Natural killer cell (primary cell): ENCODE data around the gene DLEC1. TPM values are rescaled to one million over a fixed set of nuclear protein-coding genes. Genes with fewer than 3 reads are reported as not detected.
A peak's percentile ranks its signal among the peaks of the same experiment; 100 is the strongest.
"Not testable (repeated sequence)": the region's sequence is repeated elsewhere in the genome, so short reads cannot be mapped to it uniquely, and the experiment has no call there.

Experiments used
- ATAC-seq, 3 donors: fragments of 150-1000 bp in 2 of 3; fragments of 200-7000 bp in 1 of 3; cut with Tn5 transposase; 1 replicate in 1 of 3; 2 replicates in 2 of 3; pipeline ENCODE4 v1.10.0; 2021; ENCODE audit warnings: mild to moderate bottlenecking in 2 of 3, moderate library complexity in 2 of 3
- DNase-seq, 2 donors: peaks; one replicate each; pipeline versions ENCODE4 v3.0.0 to v3.0.0-alpha.2; 2013 to 2021; ENCODE audit warnings: mixed read lengths in 1 of 2
- H3K27ac ChIP-seq: one replicate; pipeline ENCODE4 v1.5.1; 2013; ENCODE audit warnings: mild to moderate bottlenecking, low read length
- H3K27me3 ChIP-seq: one replicate; pipeline ENCODE4 v1.6.1; 2013; ENCODE audit warnings: low read length; ENCODE audit not compliant: control insufficient read depth, insufficient read depth
- H3K36me3 ChIP-seq: one replicate; pipeline ENCODE4 v1.6.1; 2013; ENCODE audit warnings: low read length; ENCODE audit not compliant: control insufficient read depth, insufficient read depth
- H3K4me1 ChIP-seq: one replicate; pipeline ENCODE4 v1.6.1; 2013; ENCODE audit warnings: low read length; ENCODE audit not compliant: control insufficient read depth, insufficient read depth
- H3K4me3 ChIP-seq: one replicate; pipeline ENCODE4 v1.5.1; 2013; ENCODE audit warnings: low read length
- H3K9me3 ChIP-seq: one replicate; pipeline ENCODE4 v1.6.1; 2013; ENCODE audit warnings: low read length; ENCODE audit not compliant: control insufficient read depth, insufficient read depth
- H3K27ac Mint-ChIP-seq, 2 donors: one replicate each; pipeline ENCODE4 v1.8.0; 2022; ENCODE audit warnings: mild to moderate bottlenecking in 2 of 2, mixed read lengths in 2 of 2, moderate library complexity in 1 of 2
- H3K27me3 Mint-ChIP-seq, 2 donors: one replicate each; pipeline ENCODE4 v1.8.0; 2022; ENCODE audit warnings: low read depth in 2 of 2, mixed read lengths in 2 of 2
- H3K36me3 Mint-ChIP-seq: one replicate; pipeline ENCODE4 v1.8.0; 2022; ENCODE audit warnings: mixed read lengths
- H3K4me1 Mint-ChIP-seq, 2 donors: one replicate each; pipeline ENCODE4 v1.8.0; 2022; ENCODE audit warnings: mixed read lengths in 2 of 2
- H3K4me3 Mint-ChIP-seq: one replicate; pipeline ENCODE4 v1.8.0; 2022; ENCODE audit warnings: mild to moderate bottlenecking, moderate library complexity, mixed read lengths
- H3K9me3 Mint-ChIP-seq, 2 donors: one replicate each; pipeline ENCODE4 v1.8.0; 2022; ENCODE audit warnings: mixed read lengths in 2 of 2
- CTCF ChIP-seq: fragments of 200-600 bp; IDR thresholded peaks from one replicate; pipeline ENCODE4 v1.8.0; 2022; ENCODE audit warnings: antibody characterized with exemption
- WGBS: methylation state at CpG from one replicate; pipeline ENCODE4 v1.1.7; 2013; ENCODE audit warnings: missing lambda C conversion rate; ENCODE audit not compliant: insufficient coverage; 5-methylcytosine and 5-hydroxymethylcytosine counted together
- intact Hi-C: fragments of 100-400 bp; cut with micrococcal nuclease; formaldehyde crosslinking; loops from one replicate; pipeline ENCODE4 v1.14.2; 2022
- total RNA-seq, 4 donors: library from RNA; stranded (reverse); fragments of 120-200 nt in 1 of 4; gene quantifications; one replicate each; pipeline versions ENCODE4 v1.2.3 to v1.2.4, GENCODE V29; 2013 to 2022

Gene DLEC1
- total RNA-seq, 3 donors from 2014 or later (not counting 1 experiment from before 2014, with no cell fraction given), result 6.1 to 7.5 (median 7.0) TPM

GRCh38 chr3:38083254-38083653, 44.2 kb downstream of the DLEC1 start:
- ATAC-seq, H3K27ac ChIP-seq, H3K27ac Mint-ChIP-seq, DNase-seq, H3K27me3 Mint-ChIP-seq, intact Hi-C loops, H3K4me3 Mint-ChIP-seq, H3K36me3 Mint-ChIP-seq, H3K4me1 ChIP-seq, H3K36me3 ChIP-seq, H3K27me3 ChIP-seq, H3K4me3 ChIP-seq, H3K9me3 Mint-ChIP-seq: not testable (repeated sequence)
- H3K9me3 ChIP-seq, result peaks cover 17% of the 10 kb centered on the region
- WGBS, result no CpG with 5 or more reads among the region's 1 CpG
- peaks cover 0 to 11% of the 10 kb centered on the region in 2 donors for H3K4me1 Mint-ChIP-seq

DNA sequence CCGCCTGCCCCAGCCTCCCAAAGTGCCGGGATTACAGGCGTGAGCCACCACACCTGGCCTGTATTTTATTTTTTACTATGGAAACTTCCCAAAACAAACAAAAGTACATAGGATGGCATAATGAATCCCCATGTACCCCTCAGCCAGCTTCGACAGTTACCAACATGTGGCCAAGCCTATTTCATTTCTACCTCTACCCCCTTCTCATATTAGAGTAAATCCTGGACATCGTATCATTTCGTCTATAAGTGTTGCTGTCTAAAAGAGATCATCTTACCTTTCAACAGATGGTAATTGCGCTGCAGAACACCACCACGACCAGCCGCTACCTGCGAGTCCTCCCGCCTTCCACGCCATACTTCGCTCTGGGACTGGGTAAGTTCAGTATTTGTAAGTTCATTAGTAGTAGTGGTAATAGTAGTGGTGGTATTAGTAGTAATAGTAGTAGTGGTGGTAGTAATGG, 44.9 kb downstream of the DLEC1 start:
- 91% methylated on average over 13 of the region's 13 CpGs for WGBS
- no peak for TF ChIP-seq CTCF
- Histone ChIP-seq H3K36me3 (no peaks in the 10 kb centered on the region), H3K9me3 (peaks cover 17% of the 10 kb centered on the region), H3K4me3 (no peak overlapping the region), H3K4me1 (no peaks in the 10 kb centered on the region), H3K27ac (no peak overlapping the region), H3K27me3 (no peaks in the 10 kb centered on the region)
- DNase-seq (no peak), ATAC-seq (peak in 1 of 3 donors; percentile 5)
- Mint-ChIP-seq H3K4me1 (peaks cover 0 to 11% of the 10 kb centered on the region in 2 donors), H3K27me3 (peaks cover 0 to 3% of the 10 kb centered on the region in 2 donors), H3K9me3 (peaks cover 5 to 6% of the 10 kb centered on the region in 2 donors), H3K27ac (peak overlapping the region; percentile 83 to 88), H3K4me3 (peak overlapping the region; percentile 11), H3K36me3 (no peaks in the 10 kb centered on the region)
- intact Hi-C loops, result no loop called here

GRCh38 chr3:38084334-38085310, 45.6 kb downstream of the DLEC1 start:
- Histone ChIP-seq H3K36me3 (no peaks in the 10 kb centered on the region), H3K4me3 (no peak overlapping the region), H3K27me3 (no peaks in the 10 kb centered on the region), H3K27ac (peak overlapping the region; percentile 30), H3K9me3 (peaks cover 17% of the 10 kb centered on the region), H3K4me1 (no peaks in the 10 kb centered on the region)
- ATAC-seq, result peak; percentile 58 to 69 (median 65)
- peak; percentile 28 to 66 for DNase-seq
- 75% methylated on average over 7 of the region's 7 CpGs for WGBS
- H3K27ac Mint-ChIP-seq, result peak overlapping the region; percentile 83 to 88
- no peaks in the 10 kb centered on the region for H3K36me3 Mint-ChIP-seq
- H3K27me3 Mint-ChIP-seq, result peaks cover 0 to 3% of the 10 kb centered on the region in 2 donors
- H3K4me1 Mint-ChIP-seq, result peaks cover 0 to 11% of the 10 kb centered on the region in 2 donors
- peaks cover 5 to 6% of the 10 kb centered on the region in 2 donors for H3K9me3 Mint-ChIP-seq
- intact Hi-C loops, result no loop called here
- TF ChIP-seq CTCF, result no peak
- H3K4me3 Mint-ChIP-seq, result peak overlapping the region; percentile 61

- no peaks in the 10 kb centered on the region for H3K4me1 ChIP-seq
- peak in 1 of 2 donors; percentile 15 for DNase-seq
- H3K4me3 Mint-ChIP-seq, result peak overlapping the region; percentile 57
- peaks cover 0 to 3% of the 10 kb centered on the region in 2 donors for H3K27me3 Mint-ChIP-seq
- peaks cover 17% of the 10 kb centered on the region for H3K9me3 ChIP-seq
- peaks cover 0 to 11% of the 10 kb centered on the region in 2 donors for H3K4me1 Mint-ChIP-seq
- no peak for TF ChIP-seq CTCF
- H3K27ac ChIP-seq, result no peak overlapping the region
- H3K36me3 ChIP-seq, result no peaks in the 10 kb centered on the region
- ATAC-seq, result peak; percentile 21 to 48 (median 44)
- H3K27me3 ChIP-seq, result no peaks in the 10 kb centered on the region
- H3K9me3 Mint-ChIP-seq, result peaks cover 5 to 6% of the 10 kb centered on the region in 2 donors
- H3K4me3 ChIP-seq, result no peak overlapping the region
- WGBS, result 96% methylated on average over 11 of the region's 11 CpGs
- no peaks in the 10 kb centered on the region for H3K36me3 Mint-ChIP-seq
- H3K27ac Mint-ChIP-seq, result peak overlapping the region; percentile 83 to 88
- intact Hi-C loops, result no loop called here
Observed at GRCh38 chr3:38085311-38085942, 46.4 kb downstream of the DLEC1 start.
